Fibroblast of skin of scalp (primary cell): ENCODE results near the gene NDUFAF2.

Source experiments
- DNase-seq: peaks from one replicate; pipeline ENCODE4 v3.0.0-alpha.2; 2013

Gene NDUFAF2

GRCh38 chr5:61123145-61123544 is 178.1 kb downstream of the NDUFAF2 start:
- DNase-seq, result no peak

DNA sequence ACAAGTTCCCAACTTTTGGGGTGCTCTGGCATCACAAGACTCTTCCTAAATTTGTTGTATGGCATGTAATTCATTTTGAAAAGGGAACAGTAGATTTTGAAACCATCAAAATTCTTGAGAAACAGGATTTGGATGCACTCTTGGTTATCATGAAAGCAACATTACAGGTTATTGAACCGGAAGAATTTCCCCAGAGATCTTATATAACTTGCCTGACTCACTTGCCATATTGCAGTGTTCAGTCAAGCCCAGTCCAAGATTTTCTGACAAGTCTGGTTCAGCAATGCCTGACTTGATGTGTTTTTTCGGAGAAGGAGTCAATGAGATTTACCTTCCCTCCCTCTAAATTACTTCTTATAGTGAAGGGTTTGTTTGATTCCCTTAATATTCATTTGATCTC is 185.3 kb downstream of the NDUFAF2 start:
- no peak for DNase-seq

DNA sequence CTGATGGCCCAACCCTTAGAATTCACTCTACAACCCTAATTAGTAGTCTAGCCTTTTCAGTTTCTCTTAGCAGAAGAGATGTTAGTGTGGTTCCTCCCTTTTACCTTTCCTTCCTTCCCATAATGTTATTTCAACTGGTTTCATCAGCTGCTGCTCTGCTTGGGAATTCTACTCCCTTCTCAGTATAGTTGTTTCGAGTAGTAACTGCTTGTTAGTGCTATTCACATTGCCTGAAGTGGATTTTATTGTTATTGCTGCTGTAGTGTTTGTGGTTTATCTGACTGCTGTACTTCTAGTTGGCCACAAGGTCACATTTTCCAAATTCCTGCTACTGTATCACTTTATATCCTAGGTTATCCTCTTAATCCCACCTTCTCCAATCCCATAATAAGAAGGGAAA is 187.6 kb downstream of the NDUFAF2 start:
- DNase-seq, result peak; percentile 68

DNA sequence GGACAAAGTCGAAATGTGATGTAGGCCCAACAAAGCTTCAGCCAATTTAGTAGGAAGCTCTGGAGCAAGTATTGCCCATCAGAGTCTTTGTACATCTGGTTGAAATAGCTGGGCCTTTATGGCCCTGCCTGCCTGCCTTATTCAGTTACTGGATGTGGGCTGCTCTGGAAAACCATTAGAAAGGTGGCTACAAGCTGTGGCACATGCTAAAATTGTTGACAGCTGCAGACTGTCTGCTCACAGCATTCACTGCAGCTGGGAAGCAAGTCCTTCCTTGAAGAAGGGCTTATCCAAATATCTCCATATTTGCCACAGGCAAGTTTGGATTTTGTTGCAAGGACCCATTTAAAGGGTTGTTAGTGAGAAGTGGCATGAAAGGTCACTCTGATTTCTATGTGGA is 192.8 kb downstream of the NDUFAF2 start:
- DNase-seq, result no peak

GRCh38 chr5:61139094-61139873 is 194.3 kb downstream of the NDUFAF2 start:
- no peak for DNase-seq

DNA sequence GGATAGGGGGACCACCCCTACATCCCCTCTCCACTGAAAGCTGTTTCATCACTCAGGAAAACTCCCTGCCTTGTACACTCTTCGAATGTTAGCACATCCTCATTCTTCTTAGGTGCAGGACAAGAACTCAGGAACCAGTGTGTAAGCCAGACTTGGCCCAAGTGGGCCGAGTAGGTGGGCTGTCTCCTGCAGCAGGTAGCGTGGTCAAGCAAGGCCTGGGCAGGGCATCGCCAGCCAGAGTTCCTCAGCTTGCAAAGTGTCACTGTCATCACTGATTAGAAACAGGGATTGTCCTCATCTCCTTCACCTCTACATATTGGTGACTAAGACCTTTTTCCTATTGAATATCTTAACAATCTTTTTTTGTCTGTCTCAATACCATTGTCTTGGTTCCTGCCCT is 194.9 kb downstream of the NDUFAF2 start:
- DNase-seq, result no peak

DNA sequence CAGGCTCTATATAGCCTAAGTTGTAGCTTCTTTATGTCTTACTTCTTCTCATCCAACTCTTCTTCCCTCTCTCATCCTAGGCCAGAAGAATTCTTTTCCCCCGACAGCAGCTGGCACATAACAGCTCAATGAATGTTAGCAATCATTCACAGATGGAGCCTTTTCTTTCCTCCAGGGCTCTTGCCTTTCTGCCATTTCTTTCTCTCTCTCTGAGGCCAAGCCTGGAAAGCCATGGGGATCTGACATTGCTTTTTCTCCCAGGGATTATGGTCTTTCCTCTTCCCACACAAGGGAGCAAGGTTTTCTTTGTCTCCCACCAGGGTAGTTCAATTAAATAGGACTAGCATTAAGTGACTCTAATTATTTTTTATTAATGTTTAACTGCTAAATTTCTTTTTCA is 196.8 kb downstream of the NDUFAF2 start:
- DNase-seq, result no peak

DNA sequence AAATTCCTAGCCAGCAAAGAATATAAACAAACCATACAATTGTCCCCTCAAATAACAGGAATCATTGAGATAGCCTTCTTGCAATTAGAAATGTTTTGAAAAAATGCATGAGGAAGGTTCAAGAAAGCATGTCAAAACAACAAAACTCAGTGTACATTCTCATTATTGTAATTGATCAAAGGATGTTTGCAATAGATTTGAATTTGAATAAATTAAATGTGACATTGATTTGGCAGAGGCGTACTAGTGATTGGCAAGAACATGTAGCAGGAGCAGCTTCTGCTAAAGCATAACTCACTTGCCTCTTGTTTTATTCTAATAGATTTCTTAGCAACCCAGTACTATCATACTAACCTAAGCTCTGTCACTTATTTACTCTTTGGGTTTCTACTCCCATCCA is 197.4 kb downstream of the NDUFAF2 start:
- DNase-seq, result no peak

- DNase-seq, result no peak
Observed at GRCh38 chr5:61142811-61143210, 197.8 kb downstream of the NDUFAF2 start.

DNA sequence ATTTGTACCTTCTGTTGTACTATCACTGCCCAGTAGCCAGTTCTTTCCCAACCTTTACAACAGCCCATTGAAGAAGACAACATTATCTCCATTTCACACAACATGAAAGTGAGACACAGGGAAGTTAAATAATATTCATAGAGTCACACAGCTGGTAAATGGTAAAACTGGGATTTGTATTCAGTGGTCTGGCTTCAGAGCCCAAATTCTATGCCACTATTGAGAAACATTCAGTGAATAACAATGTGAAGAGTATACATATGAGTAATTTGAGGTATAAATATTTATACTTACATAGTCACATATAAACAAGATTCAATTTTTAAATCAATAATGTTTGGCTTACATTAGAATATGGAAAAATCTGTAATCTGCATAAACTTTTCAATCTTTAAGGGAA is 203.5 kb downstream of the NDUFAF2 start:
- no peak for DNase-seq

GRCh38 chr5:61151893-61152292 is 206.9 kb downstream of the NDUFAF2 start:
- no peak for DNase-seq

- DNase-seq, result no peak
Observed at GRCh38 chr5:61159070-61159469, 214.1 kb downstream of the NDUFAF2 start.

DNA sequence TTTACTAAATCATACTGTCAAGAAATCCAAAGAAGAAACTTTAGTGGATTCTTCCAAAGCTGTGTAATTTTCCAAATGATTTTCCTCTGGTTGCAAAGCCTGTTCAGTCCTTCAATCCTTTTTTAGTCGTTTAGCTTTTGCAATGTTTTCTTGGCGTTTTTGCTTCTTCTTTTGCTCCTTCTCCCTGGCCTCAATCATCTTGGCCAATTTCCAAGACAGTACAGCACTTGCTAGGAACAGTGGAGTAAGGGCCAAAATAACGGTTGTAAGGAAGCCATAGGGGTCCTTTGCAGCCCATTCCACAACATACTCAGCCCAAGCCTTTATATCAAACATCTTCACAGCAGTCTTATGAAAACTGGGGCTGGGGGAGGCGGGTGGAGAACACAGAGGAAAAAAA is 214.8 kb downstream of the NDUFAF2 start:
- DNase-seq, result no peak

- DNase-seq, result no peak
Observed at GRCh38 chr5:61160497-61160896, 215.5 kb downstream of the NDUFAF2 start.

DNA sequence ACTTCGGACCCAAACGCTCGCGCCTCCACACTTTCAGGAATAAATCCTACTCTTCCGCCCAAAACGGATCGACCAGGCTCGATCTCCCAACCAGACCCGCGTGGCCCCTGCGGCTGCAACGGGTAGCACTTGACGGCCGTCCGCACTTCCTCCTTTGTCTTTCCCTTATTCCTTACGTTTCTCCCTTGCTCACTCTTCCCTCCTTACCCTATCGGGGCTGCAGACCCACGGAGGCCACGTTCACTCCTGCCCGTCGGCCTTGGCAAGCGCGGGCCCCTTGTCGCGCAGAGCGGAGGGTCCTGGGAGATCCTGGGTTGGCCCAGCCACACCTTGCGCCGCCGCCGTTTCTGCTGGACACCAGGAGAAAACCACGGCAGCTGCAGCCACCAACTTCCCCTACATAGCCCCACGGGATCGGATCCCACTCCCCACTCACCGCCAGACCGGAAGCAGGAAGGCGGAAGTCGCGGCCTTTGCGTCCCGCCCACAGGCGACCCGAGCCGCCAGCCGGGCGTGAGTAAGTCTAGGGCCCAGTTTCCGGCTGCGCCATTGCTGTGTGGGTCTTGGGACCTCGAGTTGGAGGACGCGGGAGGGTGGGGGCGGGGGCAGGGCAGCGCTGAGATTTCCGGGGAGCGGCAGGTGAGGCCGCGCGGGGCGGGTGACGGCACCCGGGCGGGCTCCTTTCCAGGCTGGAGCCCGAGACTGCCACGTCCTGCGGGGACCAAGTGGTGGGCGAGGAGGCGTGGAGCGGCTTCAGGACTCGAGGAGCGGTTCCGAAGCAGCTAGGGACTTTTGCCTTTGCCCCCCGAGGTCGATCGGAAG is 217.2 kb downstream of the NDUFAF2 start, which contains the start of gene SMIM15:
TSS of gene SMIM15 (minus strand) at position 459 of the 822 bp plus-strand sequence. CDS start 2,297 bp downstream, outside the sequence.
- peak; percentile 91 for DNase-seq

- DNase-seq, result peak; percentile 11
Observed at GRCh38 chr5:61162832-61163567, 218.0 kb downstream of the NDUFAF2 start.

- DNase-seq, result no peak
Observed at GRCh38 chr5:61163905-61164304, 218.9 kb downstream of the NDUFAF2 start.

- DNase-seq, result peak; percentile 55
Observed at GRCh38 chr5:61167382-61167781, 222.4 kb downstream of the NDUFAF2 start.

DNA sequence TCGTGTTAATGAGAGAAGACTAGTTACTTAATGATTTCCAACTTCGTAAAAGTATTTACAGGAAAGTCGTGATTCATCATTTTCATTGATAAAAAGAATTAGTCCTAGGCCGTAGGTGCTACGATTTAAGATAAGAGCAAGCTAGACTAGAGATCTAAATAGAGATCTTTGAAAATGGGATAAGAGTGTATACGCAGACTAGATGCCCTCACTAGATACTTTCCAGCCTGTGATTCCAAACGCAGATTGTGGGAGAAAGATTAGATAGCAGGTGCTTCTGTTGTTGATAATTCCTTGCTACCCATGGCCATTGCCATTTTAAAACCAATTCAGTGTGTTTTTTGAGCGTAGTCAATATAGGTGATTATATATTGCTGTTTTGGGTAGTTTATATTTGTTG is 223.9 kb downstream of the NDUFAF2 start:
- DNase-seq, result no peak

GRCh38 chr5:61171479-61171878 is 226.5 kb downstream of the NDUFAF2 start:
- DNase-seq, result no peak

GRCh38 chr5:61176631-61177030 is 231.6 kb downstream of the NDUFAF2 start:
- DNase-seq, result no peak

GRCh38 chr5:61177070-61177469 is 232.1 kb downstream of the NDUFAF2 start:
- DNase-seq, result no peak

DNA sequence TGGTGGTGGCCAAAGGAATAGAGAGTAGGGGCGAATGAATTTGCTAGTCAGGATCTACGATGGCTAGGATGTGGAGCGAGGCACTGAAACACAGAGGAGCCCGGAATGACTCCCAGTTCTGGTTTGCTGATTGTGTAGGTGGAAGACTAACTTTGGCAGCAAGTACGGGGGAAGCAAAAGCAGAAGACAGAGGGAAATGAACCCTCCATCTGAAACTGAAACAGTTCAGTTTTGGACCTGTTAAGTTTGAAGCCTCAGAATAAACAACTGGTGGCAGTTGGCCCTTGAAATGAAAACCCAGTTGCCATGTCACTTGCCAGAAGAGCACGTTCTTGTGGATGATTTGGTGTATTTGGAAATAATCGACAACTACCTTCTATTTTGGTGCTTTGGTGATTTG is 232.7 kb downstream of the NDUFAF2 start:
- DNase-seq, result no peak
